ENCODE data around the gene RGS9. TPM values are rescaled to one million over a fixed set of nuclear protein-coding genes. Genes with fewer than 3 reads are reported as not detected.

Gene RGS9
- total RNA-seq, 1 donor from 2014 or later, result 2.8 TPM

- Mint-ChIP-seq H3K9me3 (no peaks in the 10 kb centered on the region), H3K27ac (ENCODE audit: unreplicated experiment) (no peak overlapping the region), H3K27me3 (ENCODE audit: low read depth) (peaks cover 4% of the 10 kb centered on the region), H3K4me1 (no peaks in the 10 kb centered on the region), H3K4me3 (no peak overlapping the region), H3K36me3 (ENCODE audit: low read depth) (no peaks in the 10 kb centered on the region)
- TF ChIP-seq CTCF (conservative IDR thresholded peaks at IDR 0.05), result no peak
- no peak for DNase-seq (ENCODE audit: low read depth, low spot score)
Observed at GRCh38 chr17:65218261-65218660, 81.1 kb downstream of the RGS9 start.

- TF ChIP-seq CTCF (conservative IDR thresholded peaks at IDR 0.05), result peak; percentile 31
- Mint-ChIP-seq H3K9me3 (no peaks in the 10 kb centered on the region), H3K36me3 (ENCODE audit: low read depth) (no peaks in the 10 kb centered on the region), H3K4me3 (no peak overlapping the region), H3K27ac (ENCODE audit: unreplicated experiment) (no peak overlapping the region), H3K4me1 (no peaks in the 10 kb centered on the region), H3K27me3 (ENCODE audit: low read depth) (peaks cover 4% of the 10 kb centered on the region)
- no peak for DNase-seq (ENCODE audit: low read depth, low spot score)
Observed at GRCh38 chr17:65219124-65219523, 82.0 kb downstream of the RGS9 start.

- Mint-ChIP-seq H3K9me3 (no peaks in the 10 kb centered on the region), H3K4me3 (no peak overlapping the region), H3K27ac (ENCODE audit: unreplicated experiment) (no peak overlapping the region), H3K27me3 (ENCODE audit: low read depth) (peaks cover 4% of the 10 kb centered on the region), H3K36me3 (ENCODE audit: low read depth) (no peaks in the 10 kb centered on the region), H3K4me1 (no peaks in the 10 kb centered on the region)
- no peak for DNase-seq (ENCODE audit: low read depth, low spot score)
- no peak for TF ChIP-seq CTCF (conservative IDR thresholded peaks at IDR 0.05)
Observed at GRCh38 chr17:65219707-65220106, 82.5 kb downstream of the RGS9 start.

GRCh38 chr17:65220732-65221131 is 83.6 kb downstream of the RGS9 start:
- Mint-ChIP-seq H3K36me3 (ENCODE audit: low read depth) (no peaks in the 10 kb centered on the region), H3K9me3 (no peaks in the 10 kb centered on the region), H3K27ac (ENCODE audit: unreplicated experiment) (no peak overlapping the region), H3K4me1 (no peaks in the 10 kb centered on the region), H3K4me3 (no peak overlapping the region), H3K27me3 (ENCODE audit: low read depth) (peaks cover 4% of the 10 kb centered on the region)
- DNase-seq (ENCODE audit: low read depth, low spot score), result no peak
- TF ChIP-seq CTCF (conservative IDR thresholded peaks at IDR 0.05), result no peak

GRCh38 chr17:65222214-65222738 is 85.1 kb downstream of the RGS9 start:
- peaks cover 4% of the 10 kb centered on the region for H3K4me1 Mint-ChIP-seq

More at GRCh38 chr17:65222214-65222738, 85.1 kb downstream of the RGS9 start:
- Mint-ChIP-seq H3K4me3 (no peak overlapping the region), H3K27me3 (ENCODE audit: low read depth) (peaks cover 3% of the 10 kb centered on the region), H3K27ac (ENCODE audit: unreplicated experiment) (no peak overlapping the region), H3K36me3 (ENCODE audit: low read depth) (no peaks in the 10 kb centered on the region), H3K9me3 (no peaks in the 10 kb centered on the region)
- DNase-seq (ENCODE audit: low read depth, low spot score), result no peak
- no peak for TF ChIP-seq CTCF (conservative IDR thresholded peaks at IDR 0.05)

Data from neural crest cell (in vitro differentiated cells).